Loucy (cell line): ENCODE results near the gene PSD2.

Experiments
- H2AFZ ChIP-seq: fragments of 200-600 bp; sonication (generic); 2 replicates; pipeline ENCODE4 v1.6.0; 2016; ENCODE audit warnings: antibody characterized with exemption, mild to moderate bottlenecking, low read length, moderate library complexity
- H3F3A ChIP-seq: fragments of 200-600 bp; 2 replicates; pipeline ENCODE4 v1.6.0; 2016; ENCODE audit warnings: antibody characterized with exemption, low read depth, mild to moderate bottlenecking
- H3K27me3 ChIP-seq: fragments of 200-600 bp; sonication (generic); 2 replicates; pipeline ENCODE4 v1.6.1; 2014; ENCODE audit warnings: low read length, mild to moderate bottlenecking; ENCODE audit not compliant: insufficient read depth, poor library complexity, severe bottlenecking
- H3K36me3 ChIP-seq: fragments of 200-600 bp; sonication (generic); 2 replicates; pipeline ENCODE4 v1.6.1; 2016; ENCODE audit warnings: low read length; ENCODE audit not compliant: insufficient read depth
- H3K4me1 ChIP-seq: fragments of 200-600 bp; sonication (generic); 2 replicates; pipeline ENCODE4 v1.5.1; 2014; ENCODE audit warnings: low read length, mild to moderate bottlenecking; ENCODE audit not compliant: insufficient read depth, poor library complexity, severe bottlenecking
- H3K4me2 ChIP-seq: fragments of 200-600 bp; sonication (generic); 2 replicates; pipeline ENCODE4 v1.6.0; 2014; ENCODE audit warnings: antibody characterized with exemption, low read length, low read depth, mild to moderate bottlenecking; ENCODE audit not compliant: poor library complexity, severe bottlenecking
- H3K4me3 ChIP-seq: fragments of 200-600 bp; sonication (generic); 2 replicates; pipeline ENCODE4 v1.5.1; 2014; ENCODE audit warnings: low read length, mild to moderate bottlenecking, mixed read lengths; ENCODE audit not compliant: poor library complexity, severe bottlenecking
- H3K79me2 ChIP-seq: fragments of 200-600 bp; sonication (generic); 2 replicates; pipeline ENCODE4 v1.6.1; 2014; ENCODE audit warnings: low read length; ENCODE audit not compliant: insufficient read depth
- H3K9ac ChIP-seq: fragments of 200-600 bp; sonication (generic); 2 replicates; pipeline ENCODE4 v1.6.0; 2014; ENCODE audit warnings: mild to moderate bottlenecking, low read depth, low read length, moderate library complexity; ENCODE audit not compliant: poor library complexity, severe bottlenecking
- H3K9me2 ChIP-seq: fragments of 200-600 bp; sonication (generic); replicated peaks from 2 replicates; pipeline ENCODE4 v1.6.1; 2016; ENCODE audit warnings: low read depth, low read length, mixed read lengths
- H3K9me3 ChIP-seq: fragments of 200-600 bp; sonication (generic); 2 replicates; pipeline ENCODE4 v1.6.1; 2014; ENCODE audit warnings: mild to moderate bottlenecking, antibody characterized with exemption, low read length, low read depth; ENCODE audit not compliant: insufficient read depth
- H4K20me1 ChIP-seq: fragments of 200-600 bp; sonication (generic); 2 replicates; pipeline ENCODE4 v1.6.0; 2014; ENCODE audit warnings: antibody characterized with exemption, low read length, mild to moderate bottlenecking; ENCODE audit not compliant: insufficient read depth, poor library complexity, severe bottlenecking
- EZH2phosphoT487 ChIP-seq: fragments of 200-600 bp; IDR thresholded peaks from 2 replicates; pipeline ENCODE4 v1.6.1; 2018; ENCODE audit warnings: antibody characterized with exemption, mild to moderate bottlenecking, moderate library complexity, borderline replicate concordance
- TF ChIP-seq, protein P1 (sequence below): fragments of 200-600 bp; sonication (generic); conservative IDR thresholded peaks from 2 replicates; pipeline ENCODE4 v1.5.1; 2014; ENCODE audit warnings: mild to moderate bottlenecking, antibody characterized with exemption, low read length

The PSD2 gene

GRCh38 chr5:139812323-139812722 is 16.7 kb downstream of the PSD2 start:
- no peak overlapping the region for H2AFZ ChIP-seq
- no peaks in the 10 kb centered on the region for H3K9me2 ChIP-seq
- H3K9me3 ChIP-seq, result no peaks in the 10 kb centered on the region
- no peaks in the 10 kb centered on the region for H3K27me3 ChIP-seq
- H3K4me2 ChIP-seq, result no peak overlapping the region
- H3K79me2 ChIP-seq, result no peaks in the 10 kb centered on the region
- H3F3A ChIP-seq, result no peaks in the 10 kb centered on the region
- H3K9ac ChIP-seq, result no peak overlapping the region
- H3K4me1 ChIP-seq, result no peaks in the 10 kb centered on the region
- no peak for TF ChIP-seq EZH2phosphoT487
- TF ChIP-seq, protein P1, sequence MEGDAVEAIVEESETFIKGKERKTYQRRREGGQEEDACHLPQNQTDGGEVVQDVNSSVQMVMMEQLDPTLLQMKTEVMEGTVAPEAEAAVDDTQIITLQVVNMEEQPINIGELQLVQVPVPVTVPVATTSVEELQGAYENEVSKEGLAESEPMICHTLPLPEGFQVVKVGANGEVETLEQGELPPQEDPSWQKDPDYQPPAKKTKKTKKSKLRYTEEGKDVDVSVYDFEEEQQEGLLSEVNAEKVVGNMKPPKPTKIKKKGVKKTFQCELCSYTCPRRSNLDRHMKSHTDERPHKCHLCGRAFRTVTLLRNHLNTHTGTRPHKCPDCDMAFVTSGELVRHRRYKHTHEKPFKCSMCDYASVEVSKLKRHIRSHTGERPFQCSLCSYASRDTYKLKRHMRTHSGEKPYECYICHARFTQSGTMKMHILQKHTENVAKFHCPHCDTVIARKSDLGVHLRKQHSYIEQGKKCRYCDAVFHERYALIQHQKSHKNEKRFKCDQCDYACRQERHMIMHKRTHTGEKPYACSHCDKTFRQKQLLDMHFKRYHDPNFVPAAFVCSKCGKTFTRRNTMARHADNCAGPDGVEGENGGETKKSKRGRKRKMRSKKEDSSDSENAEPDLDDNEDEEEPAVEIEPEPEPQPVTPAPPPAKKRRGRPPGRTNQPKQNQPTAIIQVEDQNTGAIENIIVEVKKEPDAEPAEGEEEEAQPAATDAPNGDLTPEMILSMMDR, result no peak
- H4K20me1 ChIP-seq, result no peaks in the 10 kb centered on the region
- H3K36me3 ChIP-seq, result no peaks in the 10 kb centered on the region
- H3K4me3 ChIP-seq, result no peak overlapping the region

GRCh38 chr5:139812836-139813805 is 17.5 kb downstream of the PSD2 start:
- no peak overlapping the region for H3K9ac ChIP-seq
- no peaks in the 10 kb centered on the region for H4K20me1 ChIP-seq
- no peaks in the 10 kb centered on the region for H3K79me2 ChIP-seq
- H3K27me3 ChIP-seq, result no peaks in the 10 kb centered on the region
- no peak for TF ChIP-seq EZH2phosphoT487
- TF ChIP-seq, protein P1, result no peak
- H3K9me3 ChIP-seq, result no peaks in the 10 kb centered on the region
- H3K36me3 ChIP-seq, result no peaks in the 10 kb centered on the region
- no peaks in the 10 kb centered on the region for H3K9me2 ChIP-seq
- no peaks in the 10 kb centered on the region for H3F3A ChIP-seq
- no peak overlapping the region for H3K4me2 ChIP-seq
- H2AFZ ChIP-seq, result no peak overlapping the region
- H3K4me3 ChIP-seq, result no peak overlapping the region
- no peaks in the 10 kb centered on the region for H3K4me1 ChIP-seq

- Histone ChIP-seq H3K4me1 (no peaks in the 10 kb centered on the region), H4K20me1 (no peaks in the 10 kb centered on the region), H3K36me3 (no peaks in the 10 kb centered on the region), H3K4me3 (no peak overlapping the region), H3K4me2 (no peak overlapping the region), H3K27me3 (no peaks in the 10 kb centered on the region), H3K9ac (no peak overlapping the region), H3K9me3 (no peaks in the 10 kb centered on the region), H3K79me2 (no peaks in the 10 kb centered on the region), H3K9me2 (no peaks in the 10 kb centered on the region), H2AFZ (no peak overlapping the region), H3F3A (no peaks in the 10 kb centered on the region)
- no peak for TF ChIP-seq EZH2phosphoT487
- TF ChIP-seq, protein P1, result no peak
Observed at GRCh38 chr5:139814191-139814601, 18.6 kb downstream of the PSD2 start.
